ENCODE measurements around the gene TM7SF2. TPM values are rescaled to one million over a fixed set of nuclear protein-coding genes. Genes with fewer than 3 reads are reported as not detected.
A peak's percentile ranks its signal among the peaks of the same experiment; 100 is the strongest.

Gene TM7SF2
- total and polyA plus RNA-seq, 2 of the 13 experiments (the other 11 are each of a cell fraction or from before 2014, with no cell fraction given), result 56.0 to 66.9 TPM

DNA sequence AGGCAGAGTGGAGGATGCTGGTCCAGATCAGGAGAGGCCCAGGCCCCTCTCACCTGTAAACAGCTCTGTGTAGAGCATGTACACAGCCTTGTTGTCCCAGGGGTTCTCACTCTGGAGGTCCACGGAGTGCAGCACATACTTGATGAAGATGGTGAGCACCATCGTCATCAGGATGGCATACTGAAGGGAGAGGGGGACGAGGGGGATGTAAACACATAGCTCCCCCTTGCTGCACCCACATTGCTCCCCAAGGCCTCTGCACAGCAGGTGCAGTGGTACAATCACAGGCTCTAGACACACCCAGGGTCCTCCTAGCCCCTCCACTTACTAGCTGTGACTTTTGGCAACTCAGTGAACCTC lies 19.7 kb downstream of the TM7SF2 start:
- Histone ChIP-seq H3K27ac (ENCODE audit: extremely low read length, insufficient read depth, low read length) (no peak overlapping the region), H2AFZ (ENCODE audit: low read length) (no peak overlapping the region), H4K20me1 (ENCODE audit: insufficient read depth, low read length) (peaks cover 17% of the 10 kb centered on the region), H3K4me1 (ENCODE audit: insufficient read depth, low read length) (peaks cover 25% of the 10 kb centered on the region), H3K36me3 (replicated peaks in 1 of 2; ENCODE audit: control insufficient read depth in 1 of 2, insufficient read depth in 2 of 2, low read length in 2 of 2) (peaks cover 36 to 58% of the 10 kb centered on the region in 2 experiments), H3K27me3 (ENCODE audit: control insufficient read depth in 1 of 2, insufficient read depth in 2 of 2, low read length in 2 of 2) (no peaks in the 10 kb centered on the region; a peak in 1 of 5 replicates), H3K9me3 (ENCODE audit: low read length) (no peaks in the 10 kb centered on the region), H3K79me2 (ENCODE audit: insufficient read depth, low read length) (peaks cover 26% of the 10 kb centered on the region), H3K9ac (ENCODE audit: insufficient read depth, low read depth, low read length) (no peak overlapping the region), H3K4me2 (ENCODE audit: low read depth, low read length) (no peak overlapping the region), H3K4me3 (replicated peaks in 1 of 3; ENCODE audit: insufficient read depth in 1 of 3, low read depth in 2 of 3, low read length in 3 of 3) (no peak overlapping the region)
- no peak for FAIRE-seq
- WGBS (ENCODE audit: low lambda C conversion rate), result no CpG with 5 or more reads among the region's 3 CpGs
- ATAC-seq, result no peak
- intact Hi-C loops (cut with micrococcal nuclease; ENCODE audit: unreplicated experiment), result no loop called here
- TF ChIP-seq STAT5B (CRISPR knock-in tag; IDR thresholded peaks at IDR 0.05) (no peak), POLR2A (IDR thresholded peaks at IDR 0.05; ENCODE audit: insufficient read depth in 1 of 2, low read depth in 2 of 2, low read length in 2 of 2) (no peak), SALL1 (CRISPR knock-in tag; IDR thresholded peaks at IDR 0.05) (no peak), JUN (CRISPR knock-in tag; IDR thresholded peaks at IDR 0.05) (no peak), ZNF703 (CRISPR knock-in tag; IDR thresholded peaks at IDR 0.05; ENCODE audit: borderline replicate concordance) (no peak)
- TF ChIP-seq, protein P1, sequence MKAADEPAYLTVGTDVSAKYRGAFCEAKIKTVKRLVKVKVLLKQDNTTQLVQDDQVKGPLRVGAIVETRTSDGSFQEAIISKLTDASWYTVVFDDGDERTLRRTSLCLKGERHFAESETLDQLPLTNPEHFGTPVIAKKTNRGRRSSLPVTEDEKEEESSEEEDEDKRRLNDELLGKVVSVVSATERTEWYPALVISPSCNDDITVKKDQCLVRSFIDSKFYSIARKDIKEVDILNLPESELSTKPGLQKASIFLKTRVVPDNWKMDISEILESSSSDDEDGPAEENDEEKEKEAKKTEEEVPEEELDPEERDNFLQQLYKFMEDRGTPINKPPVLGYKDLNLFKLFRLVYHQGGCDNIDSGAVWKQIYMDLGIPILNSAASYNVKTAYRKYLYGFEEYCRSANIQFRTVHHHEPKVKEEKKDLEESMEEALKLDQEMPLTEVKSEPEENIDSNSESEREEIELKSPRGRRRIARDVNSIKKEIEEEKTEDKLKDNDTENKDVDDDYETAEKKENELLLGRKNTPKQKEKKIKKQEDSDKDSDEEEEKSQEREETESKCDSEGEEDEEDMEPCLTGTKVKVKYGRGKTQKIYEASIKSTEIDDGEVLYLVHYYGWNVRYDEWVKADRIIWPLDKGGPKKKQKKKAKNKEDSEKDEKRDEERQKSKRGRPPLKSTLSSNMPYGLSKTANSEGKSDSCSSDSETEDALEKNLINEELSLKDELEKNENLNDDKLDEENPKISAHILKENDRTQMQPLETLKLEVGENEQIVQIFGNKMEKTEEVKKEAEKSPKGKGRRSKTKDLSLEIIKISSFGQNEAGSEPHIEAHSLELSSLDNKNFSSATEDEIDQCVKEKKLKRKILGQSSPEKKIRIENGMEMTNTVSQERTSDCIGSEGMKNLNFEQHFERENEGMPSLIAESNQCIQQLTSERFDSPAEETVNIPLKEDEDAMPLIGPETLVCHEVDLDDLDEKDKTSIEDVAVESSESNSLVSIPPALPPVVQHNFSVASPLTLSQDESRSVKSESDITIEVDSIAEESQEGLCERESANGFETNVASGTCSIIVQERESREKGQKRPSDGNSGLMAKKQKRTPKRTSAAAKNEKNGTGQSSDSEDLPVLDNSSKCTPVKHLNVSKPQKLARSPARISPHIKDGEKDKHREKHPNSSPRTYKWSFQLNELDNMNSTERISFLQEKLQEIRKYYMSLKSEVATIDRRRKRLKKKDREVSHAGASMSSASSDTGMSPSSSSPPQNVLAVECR (CRISPR knock-in tag; IDR thresholded peaks at IDR 0.05; ENCODE audit: borderline replicate concordance), result 0 out of 2 replicates have a peak, but pooled peaks have one; percentile 27
- ChIA-PET POLR2A (interaction anchor here (0.8 to 2.7 kb wide), 4 partner anchors 9 to 50 kb away, joined by 3 to 20 read pairs (median 7); partner anchors contain the start of genes CAPN1, FAU and MRPL49), CTCF (ENCODE audit: low intra/inter-chr PET ratio, low total read pairs) (no interaction called here)
- BruUV-seq (replicated peaks), result no TSS peak
- in situ Hi-C loops (cut with HindIII; ENCODE audit: extremely low pct_ligation_motif_present, low pct_unique_long_range_greater_than_20kb), result no loop called here
- no peak for DNase-seq (ENCODE audit: low spot score)

Data from HepG2 (cell line).